H1 (cell line): ENCODE measurements around the gene RER1. TPM values are rescaled to one million over a fixed set of nuclear protein-coding genes. Genes with fewer than 3 reads are reported as not detected.

Experiments
- CTCF ChIA-PET: fragments of 300-600 bp; sonication (Branson Sonifier 250); formaldehyde crosslinking; loops from one replicate; lab custom pipeline; 2021; ENCODE audit not compliant: partially characterized antibody; lab: Charles Lee
- POLR2A ChIA-PET: fragments of 300-600 bp; sonication (Branson Sonifier 250); formaldehyde crosslinking; loops from one replicate; lab custom pipeline; 2021; ENCODE audit warnings: inconsistent platforms; ENCODE audit not compliant: partially characterized antibody; lab: Charles Lee
- DNase-seq, 2 experiments: peaks; one replicate each; pipeline versions ENCODE4 v3.0.0 to v3.0.0-alpha.2; 2010 to 2022; ENCODE audit warnings: low spot score in 2 of 2, low read depth in 1 of 2, mixed read lengths in 1 of 2
- FAIRE-seq: peaks from 2 replicates; lab custom pipeline; 2011; peaks lifted over from hg19 to GRCh38; lab: Jason Lieb, UNC
- H2AFZ ChIP-seq: 2 replicates; pipeline ENCODE4 v1.8.1; 2012; ENCODE audit warnings: low read length, inconsistent platforms
- H2AK5ac ChIP-seq: 2 replicates; pipeline ENCODE4 v1.6.1; 2013; ENCODE audit warnings: low read depth, low read length
- H2BK120ac ChIP-seq: replicated peaks from 2 replicates; pipeline ENCODE3; 2013; ENCODE audit warnings: low read depth, low read length, inconsistent platforms
- H2BK12ac ChIP-seq: 2 replicates; pipeline ENCODE4 v1.6.1; 2013; ENCODE audit warnings: low read depth, low read length
- H2BK15ac ChIP-seq: 2 replicates; pipeline ENCODE4 v1.6.1; 2013; ENCODE audit warnings: low read length
- H2BK20ac ChIP-seq: 2 replicates; pipeline ENCODE4 v1.6.1; 2013; ENCODE audit warnings: low read length
- H2BK5ac ChIP-seq: 2 replicates; pipeline ENCODE4 v1.6.1; 2013; ENCODE audit warnings: low read depth, low read length
- H3K14ac ChIP-seq: 2 replicates; pipeline ENCODE4 v1.6.1; 2013; ENCODE audit warnings: inconsistent platforms; ENCODE audit not compliant: insufficient read length
- H3K18ac ChIP-seq: 2 replicates; pipeline ENCODE4 v1.6.1; 2013; ENCODE audit warnings: low read length; ENCODE audit errors: extremely low read depth
- H3K23ac ChIP-seq: 2 replicates; pipeline ENCODE4 v1.6.1; 2013; ENCODE audit warnings: inconsistent platforms; ENCODE audit not compliant: insufficient read length
- H3K23me2 ChIP-seq: 2 replicates; pipeline ENCODE4 v1.6.1; 2013; ENCODE audit warnings: low read depth, low read length
- H3K27ac ChIP-seq: 2 replicates; pipeline ENCODE4 v1.6.1; 2011; ENCODE audit warnings: low read depth, low read length, inconsistent platforms
- H3K27me3 ChIP-seq, 4 experiments: replicated peaks in 1 of 4; 1 replicate in 1 of 4; 2 replicates in 3 of 4; pipeline versions ENCODE4 v1.6.1 to v1.8.1; 2011 to 2013; ENCODE audit warnings: low read length in 3 of 4, mild to moderate bottlenecking in 3 of 4, inconsistent platforms in 2 of 4, mixed read lengths in 2 of 4, moderate library complexity in 1 of 4; ENCODE audit not compliant: control insufficient read depth in 3 of 4, insufficient read depth in 3 of 4; ENCODE audit errors: extremely low read depth in 1 of 4
- H3K36me3 ChIP-seq, 4 experiments: 2 replicates each; pipeline versions ENCODE4 v1.6.1 to v1.8.1; 2011 to 2013; ENCODE audit warnings: mild to moderate bottlenecking in 4 of 4, low read length in 3 of 4, moderate library complexity in 2 of 4, control low read depth in 1 of 4, inconsistent platforms in 1 of 4; ENCODE audit not compliant: insufficient read depth in 4 of 4, control insufficient read depth in 2 of 4
- H3K4ac ChIP-seq: replicated peaks from 2 replicates; pipeline ENCODE3; 2013; ENCODE audit warnings: low read length, low read depth, mixed read lengths, inconsistent platforms; ENCODE audit not compliant: insufficient read length
- H3K4me1 ChIP-seq, 4 experiments: replicated peaks in 1 of 4; 1 replicate in 1 of 4; 2 replicates in 3 of 4; pipeline versions ENCODE4 v1.6.1 to v1.8.1; 2011 to 2013; ENCODE audit warnings: low read length in 3 of 4, inconsistent platforms in 2 of 4, mixed read lengths in 1 of 4; ENCODE audit not compliant: insufficient read depth in 4 of 4, control insufficient read depth in 3 of 4
- H3K4me2 ChIP-seq, 2 experiments: 2 replicates each; pipeline versions ENCODE4 v1.6.1 to v1.8.1; 2011 to 2013; ENCODE audit warnings: low read depth in 2 of 2, low read length in 2 of 2, control low read depth in 1 of 2, inconsistent platforms in 1 of 2, mild to moderate bottlenecking in 1 of 2; ENCODE audit not compliant: insufficient read depth in 1 of 2
- H3K4me3 ChIP-seq, 4 experiments: fragments of 200-600, 300-600 bp in 1 of 4; sonication (generic), shearing (Covaris generic), sonication (Bioruptor Twin) in 1 of 4; 2 replicates each; pipeline versions ENCODE4 v1.5.1 to v1.8.1; 2011 to 2016; ENCODE audit warnings: low read length in 4 of 4, low read depth in 3 of 4, control low read depth in 2 of 4, inconsistent platforms in 2 of 4, mild to moderate bottlenecking in 2 of 4, mixed read lengths in 1 of 4, moderate library complexity in 1 of 4; ENCODE audit not compliant: insufficient read depth in 2 of 4; ENCODE audit errors: extremely low read depth in 1 of 4
- H3K56ac ChIP-seq: replicated peaks from 2 replicates; pipeline ENCODE3; 2013; ENCODE audit warnings: low read depth, mild to moderate bottlenecking, mixed read lengths, low read length, inconsistent platforms; ENCODE audit not compliant: insufficient read length
- H3K79me1 ChIP-seq: 2 replicates; pipeline ENCODE4 v1.6.1; 2013; ENCODE audit warnings: low read depth, low read length, control low read depth
- H3K79me2 ChIP-seq, 2 experiments: 2 replicates each; pipeline versions ENCODE4 v1.6.1 to v1.8.1; 2012 to 2013; ENCODE audit warnings: low read length in 2 of 2, mild to moderate bottlenecking in 2 of 2, inconsistent platforms in 1 of 2; ENCODE audit not compliant: insufficient read depth in 2 of 2, control insufficient read depth in 1 of 2
- H3K9ac ChIP-seq, 4 experiments: replicated peaks in 1 of 4; 1 replicate in 1 of 4; 2 replicates in 3 of 4; pipeline versions ENCODE4 v1.6.1 to v1.8.1; 2011 to 2013; ENCODE audit warnings: low read depth in 3 of 4, low read length in 3 of 4, control low read depth in 2 of 4, mild to moderate bottlenecking in 2 of 4, moderate library complexity in 2 of 4, inconsistent platforms in 1 of 4; ENCODE audit errors: extremely low read depth in 1 of 4
- H3K9me3 ChIP-seq, 2 experiments: 2 replicates each; pipeline versions ENCODE4 v1.6.1 to v1.8.1; 2012 to 2013; ENCODE audit warnings: mild to moderate bottlenecking in 2 of 2, moderate library complexity in 2 of 2, control low read depth in 1 of 2, inconsistent platforms in 1 of 2, low read depth in 1 of 2, low read length in 1 of 2, mixed read lengths in 1 of 2; ENCODE audit not compliant: insufficient read depth in 2 of 2
- H4K20me1 ChIP-seq, 2 experiments: replicated peaks in 1 of 2; 2 replicates each; pipeline versions ENCODE3 to v1.8.1; 2011 to 2013; ENCODE audit warnings: inconsistent platforms in 2 of 2, low read length in 2 of 2, mild to moderate bottlenecking in 1 of 2; ENCODE audit not compliant: insufficient read depth in 2 of 2, control insufficient read depth in 1 of 2
- H4K5ac ChIP-seq: 2 replicates; pipeline ENCODE4 v1.6.1; 2013; ENCODE audit warnings: low read length, low read depth, mixed read lengths, inconsistent platforms; ENCODE audit not compliant: insufficient read length
- H4K8ac ChIP-seq: 2 replicates; pipeline ENCODE4 v1.8.0; 2013; ENCODE audit warnings: mild to moderate bottlenecking, moderate library complexity, low read length, inconsistent platforms; ENCODE audit not compliant: insufficient read depth; ENCODE audit errors: extremely low read depth
- H4K91ac ChIP-seq: replicated peaks from 2 replicates; pipeline ENCODE3; 2013; ENCODE audit warnings: low read length, mixed read lengths, inconsistent platforms; ENCODE audit not compliant: insufficient read length
- CEBPB ChIP-seq: IDR thresholded peaks from 2 replicates; pipeline ENCODE4 v1.6.1; 2012; ENCODE audit warnings: low read depth, low read length
- CREB1 ChIP-seq: IDR thresholded peaks from 2 replicates; pipeline ENCODE4 v1.6.1; 2012; ENCODE audit warnings: inconsistent platforms
- EGR1 ChIP-seq: IDR thresholded peaks from 2 replicates; pipeline ENCODE4 v1.6.1; 2011; ENCODE audit warnings: low read depth, low read length, borderline replicate concordance
- GTF2F1 ChIP-seq: IDR thresholded peaks from 2 replicates; pipeline ENCODE4 v1.6.1; 2012; ENCODE audit warnings: low read depth, low read length, improper control_type of control experiment, borderline replicate concordance
- JUND ChIP-seq: IDR thresholded peaks from 2 replicates; pipeline ENCODE4 v1.6.1; 2011; ENCODE audit warnings: mild to moderate bottlenecking, improper control_type of control experiment, low read length
- POU5F1 ChIP-seq: IDR thresholded peaks from 2 replicates; pipeline ENCODE4 v1.6.1; 2011; ENCODE audit warnings: low read depth, mild to moderate bottlenecking, low read length, moderate library complexity
- RXRA ChIP-seq: IDR thresholded peaks from 2 replicates; pipeline ENCODE4 v1.6.1; 2011; ENCODE audit warnings: low read depth, mild to moderate bottlenecking, low read length, moderate library complexity; ENCODE audit not compliant: insufficient read depth
- SIRT6 ChIP-seq: IDR thresholded peaks from one replicate; pipeline ENCODE4 v1.7.1; 2012; ENCODE audit warnings: low read length, inconsistent platforms
- ZNF274 ChIP-seq: IDR thresholded peaks from 2 replicates; pipeline ENCODE4 v1.7.0; 2012; ENCODE audit warnings: low read length, borderline replicate concordance; ENCODE audit errors: extremely low read depth
- WGBS, 2 experiments: shearing (Covaris generic) in 1 of 2; methylation state at CpG; one replicate each; pipeline versions ENCODE4 v1.1.6 to v1.1.7; 2013 to 2015; ENCODE audit warnings: low lambda C conversion rate in 2 of 2, mixed read lengths in 2 of 2, inconsistent platforms in 1 of 2, low coverage in 1 of 2, missing lambda C conversion rate in 1 of 2; ENCODE audit not compliant: insufficient replicate concordance in 2 of 2, insufficient coverage in 1 of 2, insufficient read length in 1 of 2; ENCODE audit errors: extremely low coverage in 1 of 2, missing lambda C conversion rate in 1 of 2; 5-methylcytosine and 5-hydroxymethylcytosine counted together
- polyA plus RNA-seq, 7 experiments: library from polyadenylated mRNA; depleted of rRNA in 3 of 7; stranded (reverse) in 5 of 7; unstranded in 2 of 7; fragments of >200 nt in 5 of 7; fragments of 200-250 nt in 2 of 7; gene quantifications; 1 replicate in 5 of 7; 2 replicates in 1 of 7; 4 replicates in 1 of 7; pipeline versions ENCODE4 v1.2.1 to v1.2.3, GENCODE V29; 2011 to 2013; ENCODE audit warnings: missing spikeins in 2 of 7, mixed read lengths in 2 of 7
- total RNA-seq: library from RNA; stranded (reverse); fragmentation: NEBNext Ultra II Directional; extraction: Animal tissue kit (Norgen Biotek cat#: 25700); gene quantifications from 2 replicates; pipeline ENCODE4 v1.2.1, GENCODE V29; 2021

The RER1 gene
- total and polyA plus RNA-seq, 2 of the 8 experiments (the other 6 are each of a cell fraction or from before 2014, with no cell fraction given), result 102 to 134 TPM

- DNase-seq, result no peak
- TF ChIP-seq CEBPB (no peak), CREB1 (no peak), GTF2F1 (no peak), SIRT6 (no peak), JUND (no peak), EGR1 (no peak), RXRA (no peak), POU5F1 (no peak), ZNF274 (no peak)
Measured at GRCh38 chr1:2342384-2343022, 49.1 kb upstream of the RER1 start.

More at GRCh38 chr1:2342384-2343022, 49.1 kb upstream of the RER1 start:
- ChIA-PET POLR2A (no interaction called here), CTCF (interaction anchor here (0.6 to 1.8 kb wide), 6 partner anchors 27 to 203 kb away, joined by 3 to 6 read pairs (median 4); no protein-coding TSS in a partner anchor)
- no peak overlapping the region for H3K56ac ChIP-seq
- 96% methylated on average over 21 of the region's 21 CpGs; no CpG with 5 or more reads in 1 of the 2 experiments for WGBS, 2 experiments
- no peak overlapping the region for H4K8ac ChIP-seq
- H2BK20ac ChIP-seq, result no peak overlapping the region
- H3K27me3 ChIP-seq, result no peaks in the 10 kb centered on the region
- no peaks in the 10 kb centered on the region for H3K23me2 ChIP-seq
- H3K79me2 ChIP-seq, result no peaks in the 10 kb centered on the region
- no peaks in the 10 kb centered on the region for H3K9me3 ChIP-seq
- no peak overlapping the region for H3K27ac ChIP-seq
- H2BK5ac ChIP-seq, result no peak overlapping the region; the same call in 1 of the 2 replicates
- no peaks in the 10 kb centered on the region for H3K36me3 ChIP-seq
- no peak overlapping the region for H3K4ac ChIP-seq
- no peak overlapping the region for H4K91ac ChIP-seq
- no peak overlapping the region for H3K14ac ChIP-seq
- peaks cover 0 to 3% of the 10 kb centered on the region in 2 experiments for H4K20me1 ChIP-seq
- no peak overlapping the region for H3K18ac ChIP-seq
- H2BK15ac ChIP-seq, result no peak overlapping the region
- no peak overlapping the region for H3K9ac ChIP-seq
- H3K79me1 ChIP-seq, result no peaks in the 10 kb centered on the region
- no peak overlapping the region for H2AFZ ChIP-seq
- no peak overlapping the region for H2BK12ac ChIP-seq
- no peaks in the 10 kb centered on the region for H3K4me1 ChIP-seq
- FAIRE-seq, result no peak
- H3K4me2 ChIP-seq, result no peak overlapping the region
- H3K4me3 ChIP-seq, result no peak overlapping the region
- H2AK5ac ChIP-seq, result no peak overlapping the region
- no peak overlapping the region for H4K5ac ChIP-seq
- no peak overlapping the region for H3K23ac ChIP-seq
- no peak overlapping the region for H2BK120ac ChIP-seq
